Measurements from ENCODE around the gene CDK9. TPM values are rescaled to one million over a fixed set of nuclear protein-coding genes. Genes with fewer than 3 reads are reported as not detected.

The CDK9 gene
- total and polyA plus RNA-seq, 3 donors from 2014 or later: 77.1 to 163 (median 136) TPM

DNA sequence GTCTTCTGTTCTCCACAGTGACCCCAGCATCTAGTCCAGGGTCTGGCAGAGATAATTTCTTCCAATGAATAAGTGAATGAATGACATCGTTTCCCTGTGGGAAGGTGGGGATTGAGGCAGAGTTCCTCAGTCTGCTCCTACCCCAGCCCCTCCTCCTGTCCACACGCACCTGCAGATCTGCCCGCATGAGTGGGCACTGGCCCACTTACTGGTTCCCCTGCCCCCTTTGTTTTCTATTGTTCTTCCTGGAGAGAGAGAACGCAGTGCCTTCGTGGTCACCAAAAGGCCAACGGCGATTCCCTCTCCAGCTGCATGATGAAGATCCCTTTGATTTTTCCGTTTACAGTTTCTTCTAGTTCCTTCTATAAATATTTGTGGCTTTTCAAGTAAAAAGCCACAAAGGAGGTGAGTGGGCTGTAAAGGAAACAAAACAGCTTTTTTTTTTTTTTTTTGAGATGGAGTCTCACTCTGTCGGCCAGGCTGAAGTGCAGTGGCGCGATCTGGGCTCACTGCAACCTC lies 11.1 kb downstream of the CDK9 start:
- Histone ChIP-seq H3K27ac (peak overlapping the region; percentile 65 to 67), H3K27me3 (no peaks in the 10 kb centered on the region), H3K4me3 (no peak overlapping the region), H3K4me1 (peaks cover 36% of the 10 kb centered on the region), H3K9me3 (no peaks in the 10 kb centered on the region), H3K36me3 (ENCODE audit: low read depth, missing control alignments) (no peaks in the 10 kb centered on the region)
- WGBS, 2 donors: 32 to 34% methylated on average over 11 of the region's 11 CpGs
- intact Hi-C loops (cut with DNase I; ENCODE audit: low total_unique reads): no loop called here
- no peak for TF ChIP-seq POLR2A (IDR thresholded peaks at IDR 0.05)
- TF ChIP-seq, protein P1, sequence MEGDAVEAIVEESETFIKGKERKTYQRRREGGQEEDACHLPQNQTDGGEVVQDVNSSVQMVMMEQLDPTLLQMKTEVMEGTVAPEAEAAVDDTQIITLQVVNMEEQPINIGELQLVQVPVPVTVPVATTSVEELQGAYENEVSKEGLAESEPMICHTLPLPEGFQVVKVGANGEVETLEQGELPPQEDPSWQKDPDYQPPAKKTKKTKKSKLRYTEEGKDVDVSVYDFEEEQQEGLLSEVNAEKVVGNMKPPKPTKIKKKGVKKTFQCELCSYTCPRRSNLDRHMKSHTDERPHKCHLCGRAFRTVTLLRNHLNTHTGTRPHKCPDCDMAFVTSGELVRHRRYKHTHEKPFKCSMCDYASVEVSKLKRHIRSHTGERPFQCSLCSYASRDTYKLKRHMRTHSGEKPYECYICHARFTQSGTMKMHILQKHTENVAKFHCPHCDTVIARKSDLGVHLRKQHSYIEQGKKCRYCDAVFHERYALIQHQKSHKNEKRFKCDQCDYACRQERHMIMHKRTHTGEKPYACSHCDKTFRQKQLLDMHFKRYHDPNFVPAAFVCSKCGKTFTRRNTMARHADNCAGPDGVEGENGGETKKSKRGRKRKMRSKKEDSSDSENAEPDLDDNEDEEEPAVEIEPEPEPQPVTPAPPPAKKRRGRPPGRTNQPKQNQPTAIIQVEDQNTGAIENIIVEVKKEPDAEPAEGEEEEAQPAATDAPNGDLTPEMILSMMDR (IDR thresholded peaks at IDR 0.05): no peak
- no peak for DNase-seq

DNA sequence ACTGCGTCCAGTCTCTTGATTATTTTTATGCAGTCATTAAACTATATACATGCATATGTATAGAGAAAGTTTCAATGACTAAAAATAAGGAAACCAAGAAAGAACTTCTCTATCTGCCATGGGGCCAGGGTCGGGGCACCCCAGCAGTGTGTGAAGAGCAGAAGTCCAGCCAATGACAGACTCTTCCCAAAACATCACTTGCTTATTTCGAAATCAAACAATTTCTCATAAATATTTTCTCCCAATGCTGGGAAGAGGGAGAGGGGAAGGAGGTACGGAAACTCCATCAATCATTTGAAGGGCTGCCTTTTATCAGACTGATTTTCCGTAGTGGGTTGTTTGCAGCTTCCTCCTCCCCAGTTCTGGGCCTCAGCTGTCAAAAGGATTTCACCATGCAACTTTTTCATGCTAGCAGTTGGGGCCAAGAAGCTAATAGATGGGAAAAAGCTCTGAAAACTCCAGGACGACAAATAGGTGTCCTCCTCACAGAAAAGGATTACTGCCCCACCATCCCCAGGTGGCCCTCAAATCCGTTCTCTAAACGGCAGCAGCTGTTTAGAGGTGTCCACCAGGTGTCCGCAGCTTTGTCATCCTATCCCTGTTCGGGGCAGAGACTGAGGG lies 16.2 kb downstream of the CDK9 start:
- H3K27me3 ChIP-seq: no peaks in the 10 kb centered on the region
- H3K9me3 ChIP-seq: no peaks in the 10 kb centered on the region
- H3K27ac ChIP-seq: peak overlapping the region; percentile 57 to 90
- peaks cover 20% of the 10 kb centered on the region for H3K4me1 ChIP-seq
- no peak for TF ChIP-seq POLR2A (IDR thresholded peaks at IDR 0.05)
- TF ChIP-seq, protein P1 (IDR thresholded peaks at IDR 0.05): no peak
- H3K36me3 ChIP-seq (ENCODE audit: low read depth, missing control alignments): no peaks in the 10 kb centered on the region
- intact Hi-C loops (cut with DNase I; ENCODE audit: low total_unique reads): no loop called here
- peak overlapping the region; percentile 74 to 78 for H3K4me3 ChIP-seq
- no peak for DNase-seq
- 21 to 22% methylated on average over 9 to 10 of the region's 10 CpGs for WGBS, 2 donors

GRCh38 chr9:127802576-127803443 lies 17.0 kb downstream of the CDK9 start, which contains the start of gene FPGS:
FPGS (plus strand) TSS chr9:127802882; CDS start chr9:127802925, 43 bp downstream.
- peak within 1 kb of the TSS; percentile 65 to 90 for H3K27ac ChIP-seq
- H3K9me3 ChIP-seq: no peaks in the 10 kb centered on the region
- 0 to 1% methylated on average over 12 to 71 of the region's 83 CpGs for WGBS, 2 donors
- peaks cover 13% of the 10 kb centered on the region for H3K4me1 ChIP-seq
- H3K4me3 ChIP-seq: peak within 1 kb of the TSS; percentile 74 to 78
- DNase-seq: peak; percentile 90
- intact Hi-C loops (cut with DNase I; ENCODE audit: low total_unique reads): no loop called here
- peak; percentile 39 for TF ChIP-seq POLR2A (IDR thresholded peaks at IDR 0.05)
- TF ChIP-seq, protein P1 (IDR thresholded peaks at IDR 0.05): no peak
- H3K36me3 ChIP-seq (ENCODE audit: low read depth, missing control alignments): no peaks in the 10 kb centered on the region
- no peaks in the 10 kb centered on the region for H3K27me3 ChIP-seq

- H3K4me1 ChIP-seq: peaks cover 13% of the 10 kb centered on the region
- H3K4me3 ChIP-seq: peak overlapping the region; percentile 74 to 78
- H3K27me3 ChIP-seq: no peaks in the 10 kb centered on the region
- no peak for DNase-seq
- no peaks in the 10 kb centered on the region for H3K36me3 ChIP-seq (ENCODE audit: low read depth, missing control alignments)
- H3K27ac ChIP-seq: peak overlapping the region; percentile 65 to 90
- no peak for TF ChIP-seq POLR2A (IDR thresholded peaks at IDR 0.05)
- TF ChIP-seq, protein P1 (IDR thresholded peaks at IDR 0.05): no peak
- no peaks in the 10 kb centered on the region for H3K9me3 ChIP-seq
- 24 to 47% methylated on average over 12 to 18 of the region's 18 CpGs for WGBS, 2 donors
- intact Hi-C loops (cut with DNase I; ENCODE audit: low total_unique reads): no loop called here
These were observed 17.9 kb downstream of the CDK9 start for GRCh38 chr9:127803507-127804352.
